IMR-90 (cell line): ENCODE measurements around the gene MAOA. TPM values are rescaled to one million over a fixed set of nuclear protein-coding genes. Genes with fewer than 3 reads are reported as not detected.

Source experiments
- ATAC-seq: fragments of 200-7000 bp; cut with Tn5 transposase; 2 replicates; pipeline ENCODE4 v1.9.1; 2020; ENCODE audit warnings: low read depth, mild to moderate bottlenecking, moderate library complexity
- BruUV-seq: library from RNA; stranded (reverse); fragments of 400-500 nt; replicated peaks from 2 replicates; lab custom pipeline; 2021; lab: Mats Ljungman, UMichigan
- CTCF ChIA-PET: fragments of 300-600 bp; formaldehyde crosslinking; extraction: SDS; loops from one replicate; lab custom pipeline; 2021; ENCODE audit warnings: antibody characterized with exemption; lab: Yijun Ruan, JAX
- POLR2A ChIA-PET: fragments of 300-600 bp; sonication (Branson Sonifier 250); formaldehyde crosslinking; loops from one replicate; lab custom pipeline; 2022; ENCODE audit warnings: antibody characterized with exemption; ENCODE audit not compliant: unreplicated experiment; lab: Charles Lee
- DNase-seq: peaks from one replicate; pipeline ENCODE4 v3.0.0; 2013
- H2AFZ ChIP-seq: replicated peaks from 2 replicates; pipeline ENCODE3; 2013; ENCODE audit warnings: low read length, mild to moderate bottlenecking; ENCODE audit not compliant: poor library complexity
- H2AK5ac ChIP-seq: 2 replicates; pipeline ENCODE4 v1.6.1; 2013; ENCODE audit warnings: low read depth, low read length, inconsistent platforms
- H2AK9ac ChIP-seq: replicated peaks from 2 replicates; pipeline ENCODE3; 2013; ENCODE audit warnings: mild to moderate bottlenecking, low read depth, low read length, moderate library complexity; ENCODE audit not compliant: poor library complexity
- H2BK120ac ChIP-seq: 2 replicates; pipeline ENCODE4 v1.6.1; 2013; ENCODE audit warnings: low read depth, low read length, inconsistent platforms
- H2BK15ac ChIP-seq: 3 replicates; pipeline ENCODE4 v1.6.1; 2013; ENCODE audit warnings: low read depth, low read length, inconsistent platforms
- H2BK20ac ChIP-seq: 2 replicates; pipeline ENCODE4 v1.6.1; 2013; ENCODE audit warnings: low read depth, mild to moderate bottlenecking, inconsistent platforms, low read length, moderate library complexity
- H2BK5ac ChIP-seq: 2 replicates; pipeline ENCODE4 v1.6.1; 2013; ENCODE audit warnings: mild to moderate bottlenecking, low read depth, low read length, inconsistent platforms; ENCODE audit not compliant: poor library complexity, severe bottlenecking
- H3K14ac ChIP-seq: replicated peaks from 2 replicates; pipeline ENCODE4 v1.6.1; 2013; ENCODE audit warnings: low read depth, low read length, inconsistent platforms
- H3K18ac ChIP-seq: 2 replicates; pipeline ENCODE4 v1.6.1; 2013; ENCODE audit warnings: low read depth, low read length, control low read depth
- H3K23ac ChIP-seq: 2 replicates; pipeline ENCODE4 v1.6.1; 2013; ENCODE audit warnings: low read depth, low read length, inconsistent platforms
- H3K27ac ChIP-seq: 2 replicates; pipeline ENCODE4 v1.5.1; 2013; ENCODE audit warnings: mild to moderate bottlenecking, control low read depth, low read length; ENCODE audit not compliant: insufficient read depth
- H3K27me3 ChIP-seq: 2 replicates; pipeline ENCODE4 v1.6.1; 2013; ENCODE audit warnings: low read length; ENCODE audit not compliant: control insufficient read depth, insufficient read depth
- H3K36me3 ChIP-seq: 2 replicates; pipeline ENCODE4 v1.6.1; 2013; ENCODE audit warnings: low read length, mixed read lengths; ENCODE audit not compliant: control insufficient read depth, insufficient read depth
- H3K4ac ChIP-seq: 2 replicates; pipeline ENCODE4 v1.6.1; 2013; ENCODE audit warnings: low read depth, low read length, inconsistent platforms
- H3K4me1 ChIP-seq: 2 replicates; pipeline ENCODE4 v1.6.1; 2013; ENCODE audit warnings: low read length, mixed read lengths; ENCODE audit not compliant: control insufficient read depth, insufficient read depth
- H3K4me2 ChIP-seq: 2 replicates; pipeline ENCODE4 v1.6.1; 2013; ENCODE audit warnings: low read depth, mild to moderate bottlenecking, control low read depth, low read length, moderate library complexity
- H3K4me3 ChIP-seq: 2 replicates; pipeline ENCODE4 v1.5.1; 2013; ENCODE audit warnings: low read depth, mild to moderate bottlenecking, control low read depth, low read length, moderate library complexity; ENCODE audit not compliant: insufficient read depth
- H3K56ac ChIP-seq: 2 replicates; pipeline ENCODE4 v1.6.1; 2013; ENCODE audit warnings: low read length, inconsistent platforms; ENCODE audit not compliant: insufficient read depth; ENCODE audit errors: extremely low read depth
- H3K79me1 ChIP-seq, 2 experiments: 2 replicates each; pipeline ENCODE4 v1.6.1; 2013; ENCODE audit warnings: low read length in 2 of 2, inconsistent platforms in 1 of 2, low read depth in 1 of 2
- H3K9ac ChIP-seq: 2 replicates; pipeline ENCODE4 v1.6.1; 2013; ENCODE audit warnings: low read depth, low read length, control low read depth
- H3K9me1 ChIP-seq: 2 replicates; pipeline ENCODE4 v1.6.1; 2013; ENCODE audit warnings: low read length, inconsistent platforms; ENCODE audit not compliant: insufficient read depth
- H3K9me3 ChIP-seq: 2 replicates; pipeline ENCODE4 v1.6.1; 2013; ENCODE audit warnings: low read length; ENCODE audit not compliant: control insufficient read depth, insufficient read depth
- H4K20me1 ChIP-seq: 2 replicates; pipeline ENCODE4 v1.6.1; 2013; ENCODE audit warnings: low read length, inconsistent platforms; ENCODE audit not compliant: insufficient read depth
- H4K5ac ChIP-seq: 2 replicates; pipeline ENCODE4 v1.6.1; 2013; ENCODE audit warnings: mild to moderate bottlenecking, low read depth, low read length, control low read depth
- H4K8ac ChIP-seq, 2 experiments: 2 replicates each; pipeline ENCODE4 v1.6.1; 2013; ENCODE audit warnings: low read depth in 2 of 2, low read length in 2 of 2, control low read depth in 1 of 2, inconsistent platforms in 1 of 2
- H4K91ac ChIP-seq: 2 replicates; pipeline ENCODE4 v1.6.1; 2013; ENCODE audit warnings: low read depth, low read length, inconsistent platforms; ENCODE audit not compliant: insufficient read depth
- BHLHE40 ChIP-seq: fragments of 150-350 bp; IDR thresholded peaks from 2 replicates; pipeline ENCODE4 v1.6.1; 2016; ENCODE audit warnings: mild to moderate bottlenecking, low read depth, low read length
- CEBPB ChIP-seq: IDR thresholded peaks from 2 replicates; pipeline ENCODE4 v1.6.1; 2012; ENCODE audit warnings: low read depth, low read length, improper control_type of control experiment
- CHD1 ChIP-seq: IDR thresholded peaks from 2 replicates; pipeline ENCODE4 v1.6.1; 2012; ENCODE audit warnings: low read depth, low read length, improper control_type of control experiment
- FOS ChIP-seq: fragments of 150-350 bp; IDR thresholded peaks from 2 replicates; pipeline ENCODE4 v1.6.1; 2016; ENCODE audit warnings: low read depth, low read length
- MAZ ChIP-seq: IDR thresholded peaks from 2 replicates; pipeline ENCODE4 v1.6.1; 2012; ENCODE audit warnings: low read depth, mild to moderate bottlenecking, low read length, improper control_type of control experiment, moderate library complexity, borderline replicate concordance
- NFE2L2 ChIP-seq: fragments of 150-350 bp; IDR thresholded peaks from 2 replicates; pipeline ENCODE4 v1.6.1; 2016; ENCODE audit warnings: low read depth, mild to moderate bottlenecking, low read length
- POLR2A ChIP-seq: IDR thresholded peaks from 2 replicates; pipeline ENCODE4 v1.6.1; 2012; ENCODE audit warnings: mild to moderate bottlenecking, low read depth, low read length
- RAD21 ChIP-seq: IDR thresholded peaks from 2 replicates; pipeline ENCODE4 v1.6.1; 2012; ENCODE audit warnings: low read length, improper control_type of control experiment
- RCOR1 ChIP-seq: IDR thresholded peaks from 2 replicates; pipeline ENCODE4 v1.6.1; 2012; ENCODE audit warnings: mild to moderate bottlenecking, low read length, improper control_type of control experiment; ENCODE audit not compliant: insufficient replicate concordance
- RFX5 ChIP-seq: IDR thresholded peaks from 2 replicates; pipeline ENCODE4 v1.8.0; 2012; ENCODE audit warnings: low read depth, mild to moderate bottlenecking, low read length, moderate library complexity
- SMC3 ChIP-seq: fragments of 150-350 bp; IDR thresholded peaks from 2 replicates; pipeline ENCODE4 v1.6.1; 2016; ENCODE audit warnings: low read depth, mild to moderate bottlenecking, antibody characterized with exemption, low read length, moderate library complexity
- WGBS, 2 experiments: methylation state at CpG; one replicate each; pipeline versions ENCODE4 v1.1.5 to v1.1.7; 2013; ENCODE audit warnings: missing lambda C conversion rate in 2 of 2; ENCODE audit not compliant: insufficient read length in 1 of 2; ENCODE audit errors: extremely low coverage in 2 of 2; 5-methylcytosine and 5-hydroxymethylcytosine counted together
- dilution Hi-C: fragments of 300-500 bp; cut with HindIII; formaldehyde crosslinking; loops from one replicate; pipeline ENCODE4 v1.14.3; 2018; ENCODE audit warnings: low sequenced_read_pairs; ENCODE audit not compliant: unreplicated experiment
- in situ Hi-C: fragments of 300-500 bp; cut with MboI; formaldehyde crosslinking; loops from 3 replicates; pipeline ENCODE4 v1.14.3; 2019; ENCODE audit warnings: low sequenced_read_pairs, inconsistent platforms, mixed read lengths
- intact Hi-C: fragments of 100-400 bp; cut with micrococcal nuclease; formaldehyde crosslinking; loops from 2 replicates; pipeline ENCODE4 v1.10.0; 2022
- polyA plus RNA-seq, 3 experiments: library from polyadenylated mRNA; depleted of rRNA; stranded (reverse); fragments of >200 nt; gene quantifications; 2 replicates each; pipeline ENCODE4 v1.2.3, GENCODE V29; 2012; ENCODE audit warnings: low replicate concordance in 1 of 3
- total RNA-seq: library from RNA; depleted of rRNA; stranded (reverse); fragments of >200 nt; gene quantifications from 2 replicates; pipeline ENCODE4 v1.2.3, GENCODE V29; 2012
- TF ChIP-seq, protein P1 (sequence below): fragments of 150-350 bp; IDR thresholded peaks from 2 replicates; pipeline ENCODE4 v1.6.1; 2017; ENCODE audit warnings: mild to moderate bottlenecking, antibody characterized with exemption, low read length, low read depth
- TF ChIP-seq, protein P2 (sequence below): conservative IDR thresholded peaks from 2 replicates; pipeline ENCODE4 v1.5.1; 2012; ENCODE audit warnings: mild to moderate bottlenecking, low read depth, low read length, improper control_type of control experiment
- TF ChIP-seq, protein P3 (sequence below): fragments of 150-350 bp; IDR thresholded peaks from 2 replicates; pipeline ENCODE4 v1.6.1; 2016; ENCODE audit warnings: low read depth, mild to moderate bottlenecking, low read length, moderate library complexity, borderline replicate concordance

Gene MAOA
- total and polyA plus RNA-seq, 2 of the 4 experiments (the other 2 are of a cell fraction) = 0.14 to 0.36 TPM

DNA sequence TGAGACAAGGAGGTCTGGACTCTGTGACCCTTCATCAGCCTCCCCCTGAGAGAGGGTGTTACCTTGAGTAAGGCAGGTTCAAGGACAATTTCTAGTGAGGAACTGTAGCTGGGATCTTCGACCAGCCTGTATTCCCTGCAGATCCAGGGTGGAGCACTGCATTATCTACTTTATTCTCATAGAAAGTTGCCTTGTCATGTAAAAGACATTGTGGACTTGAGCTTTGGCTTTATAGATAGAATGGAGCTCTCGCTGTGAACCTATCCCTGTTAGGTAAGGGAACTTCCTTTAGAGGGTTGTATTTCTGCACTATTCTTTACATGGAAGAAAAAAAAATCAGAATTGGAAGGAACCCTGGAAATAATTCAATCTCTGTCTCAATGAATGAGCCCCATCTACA, 91.4 kb downstream of the MAOA start:
- TF ChIP-seq, protein P1, sequence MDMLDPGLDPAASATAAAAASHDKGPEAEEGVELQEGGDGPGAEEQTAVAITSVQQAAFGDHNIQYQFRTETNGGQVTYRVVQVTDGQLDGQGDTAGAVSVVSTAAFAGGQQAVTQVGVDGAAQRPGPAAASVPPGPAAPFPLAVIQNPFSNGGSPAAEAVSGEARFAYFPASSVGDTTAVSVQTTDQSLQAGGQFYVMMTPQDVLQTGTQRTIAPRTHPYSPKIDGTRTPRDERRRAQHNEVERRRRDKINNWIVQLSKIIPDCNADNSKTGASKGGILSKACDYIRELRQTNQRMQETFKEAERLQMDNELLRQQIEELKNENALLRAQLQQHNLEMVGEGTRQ = no peak
- TF ChIP-seq CEBPB (no peak), FOS (no peak), CHD1 (no peak), RFX5 (no peak), RAD21 (no peak), POLR2A (no peak), MAZ (no peak), BHLHE40 (no peak), NFE2L2 (no peak), SMC3 (no peak), RCOR1 (no peak)
- TF ChIP-seq, protein P2, sequence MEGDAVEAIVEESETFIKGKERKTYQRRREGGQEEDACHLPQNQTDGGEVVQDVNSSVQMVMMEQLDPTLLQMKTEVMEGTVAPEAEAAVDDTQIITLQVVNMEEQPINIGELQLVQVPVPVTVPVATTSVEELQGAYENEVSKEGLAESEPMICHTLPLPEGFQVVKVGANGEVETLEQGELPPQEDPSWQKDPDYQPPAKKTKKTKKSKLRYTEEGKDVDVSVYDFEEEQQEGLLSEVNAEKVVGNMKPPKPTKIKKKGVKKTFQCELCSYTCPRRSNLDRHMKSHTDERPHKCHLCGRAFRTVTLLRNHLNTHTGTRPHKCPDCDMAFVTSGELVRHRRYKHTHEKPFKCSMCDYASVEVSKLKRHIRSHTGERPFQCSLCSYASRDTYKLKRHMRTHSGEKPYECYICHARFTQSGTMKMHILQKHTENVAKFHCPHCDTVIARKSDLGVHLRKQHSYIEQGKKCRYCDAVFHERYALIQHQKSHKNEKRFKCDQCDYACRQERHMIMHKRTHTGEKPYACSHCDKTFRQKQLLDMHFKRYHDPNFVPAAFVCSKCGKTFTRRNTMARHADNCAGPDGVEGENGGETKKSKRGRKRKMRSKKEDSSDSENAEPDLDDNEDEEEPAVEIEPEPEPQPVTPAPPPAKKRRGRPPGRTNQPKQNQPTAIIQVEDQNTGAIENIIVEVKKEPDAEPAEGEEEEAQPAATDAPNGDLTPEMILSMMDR = no peak
- TF ChIP-seq, protein P3, sequence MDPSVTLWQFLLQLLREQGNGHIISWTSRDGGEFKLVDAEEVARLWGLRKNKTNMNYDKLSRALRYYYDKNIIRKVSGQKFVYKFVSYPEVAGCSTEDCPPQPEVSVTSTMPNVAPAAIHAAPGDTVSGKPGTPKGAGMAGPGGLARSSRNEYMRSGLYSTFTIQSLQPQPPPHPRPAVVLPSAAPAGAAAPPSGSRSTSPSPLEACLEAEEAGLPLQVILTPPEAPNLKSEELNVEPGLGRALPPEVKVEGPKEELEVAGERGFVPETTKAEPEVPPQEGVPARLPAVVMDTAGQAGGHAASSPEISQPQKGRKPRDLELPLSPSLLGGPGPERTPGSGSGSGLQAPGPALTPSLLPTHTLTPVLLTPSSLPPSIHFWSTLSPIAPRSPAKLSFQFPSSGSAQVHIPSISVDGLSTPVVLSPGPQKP = no peak
- no peak overlapping the region for H3K14ac ChIP-seq
- no peak overlapping the region for H4K8ac ChIP-seq
- no peak overlapping the region for H3K56ac ChIP-seq
- no peaks in the 10 kb centered on the region for H3K36me3 ChIP-seq
- in situ Hi-C loops = no loop called here
- H3K4me2 ChIP-seq = no peak overlapping the region
- H4K91ac ChIP-seq = no peak overlapping the region
- H3K9me3 ChIP-seq = peaks cover 2% of the 10 kb centered on the region; the same call in 1 of the 2 replicates
- H2BK15ac ChIP-seq = no peak overlapping the region
- DNase-seq (no peak), ATAC-seq (no peak)
- H2AK5ac ChIP-seq = no peak overlapping the region
- H2AFZ ChIP-seq = no peak overlapping the region
- no peak overlapping the region for H3K9ac ChIP-seq
- no peaks in the 10 kb centered on the region for H4K20me1 ChIP-seq
- H3K18ac ChIP-seq = no peak overlapping the region
- H2BK120ac ChIP-seq = no peak overlapping the region
- BruUV-seq = no TSS peak
- H2BK20ac ChIP-seq = no peak overlapping the region
- H3K23ac ChIP-seq = no peak overlapping the region
- H3K4me3 ChIP-seq = no peak overlapping the region
- ChIA-PET CTCF (no interaction called here), POLR2A (no interaction called here)
- dilution Hi-C loops = no loop called here
- H3K9me1 ChIP-seq = no peaks in the 10 kb centered on the region
- no peaks in the 10 kb centered on the region for H3K4me1 ChIP-seq
- H3K4ac ChIP-seq = no peak overlapping the region
- no CpG with 5 or more reads among the region's 2 CpGs for WGBS, 2 experiments
- no peak overlapping the region for H4K5ac ChIP-seq
- H3K27ac ChIP-seq = no peak overlapping the region
- no peak overlapping the region for H2BK5ac ChIP-seq
- H2AK9ac ChIP-seq = no peak overlapping the region
- no peaks in the 10 kb centered on the region for H3K79me1 ChIP-seq
- peaks cover 4% of the 10 kb centered on the region for H3K27me3 ChIP-seq
- intact Hi-C loops = no loop called here
